ENCODE measurements around the gene PMCH. TPM values are rescaled to one million over a fixed set of nuclear protein-coding genes. Genes with fewer than 3 reads are reported as not detected.
A peak's percentile ranks its signal among the peaks of the same experiment; 100 is the strongest.
"Not testable (repeated sequence)": the region's sequence is repeated elsewhere in the genome, so short reads cannot be mapped to it uniquely, and the experiment has no call there.

The PMCH gene
- total RNA-seq, 1 donor from 2014 or later, result not detected

- Mint-ChIP-seq H3K27ac (ENCODE audit: unreplicated experiment) (peak overlapping the region; percentile 74), H3K27me3 (ENCODE audit: low read depth) (no peaks in the 10 kb centered on the region), H3K9me3 (ENCODE audit: low read depth) (no peaks in the 10 kb centered on the region), H3K4me3 (ENCODE audit: unreplicated experiment) (no peak overlapping the region), H3K4me1 (ENCODE audit: low read depth) (peaks cover 17% of the 10 kb centered on the region), H3K36me3 (ENCODE audit: low read depth) (no peaks in the 10 kb centered on the region)
- TF ChIP-seq CTCF (IDR thresholded peaks at IDR 0.05), result no peak
- DNase-seq (ENCODE audit: low spot score), result no peak
These were observed 25.7 kb downstream of the PMCH start for GRCh38 chr12:102171951-102172350.

- peak; percentile 81 for TF ChIP-seq CTCF (IDR thresholded peaks at IDR 0.05)
- DNase-seq (ENCODE audit: low spot score), result no peak
- H3K4me3 Mint-ChIP-seq (ENCODE audit: unreplicated experiment), result no peak overlapping the region
- H3K36me3 Mint-ChIP-seq (ENCODE audit: low read depth), result no peaks in the 10 kb centered on the region
- no peak overlapping the region for H3K27ac Mint-ChIP-seq (ENCODE audit: unreplicated experiment)
- no peaks in the 10 kb centered on the region for H3K27me3 Mint-ChIP-seq (ENCODE audit: low read depth)
- no peaks in the 10 kb centered on the region for H3K9me3 Mint-ChIP-seq (ENCODE audit: low read depth)
- H3K4me1 Mint-ChIP-seq (ENCODE audit: low read depth), result peaks cover 17% of the 10 kb centered on the region
These were observed 27.6 kb downstream of the PMCH start for GRCh38 chr12:102169922-102170621.

GRCh38 chr12:102167821-102168604, 29.6 kb downstream of the PMCH start:
- no peaks in the 10 kb centered on the region for H3K27me3 Mint-ChIP-seq (ENCODE audit: low read depth)
- H3K36me3 Mint-ChIP-seq (ENCODE audit: low read depth), result peaks cover 4% of the 10 kb centered on the region
- no peak for TF ChIP-seq CTCF (IDR thresholded peaks at IDR 0.05)
- H3K9me3 Mint-ChIP-seq (ENCODE audit: low read depth), result peaks cover 6% of the 10 kb centered on the region
- peaks cover 16% of the 10 kb centered on the region for H3K4me1 Mint-ChIP-seq (ENCODE audit: low read depth)
- H3K27ac Mint-ChIP-seq (ENCODE audit: unreplicated experiment), result no peak overlapping the region
- no peak overlapping the region for H3K4me3 Mint-ChIP-seq (ENCODE audit: unreplicated experiment)
- no peak for DNase-seq (ENCODE audit: low spot score)

- peaks cover 4% of the 10 kb centered on the region for H3K4me1 Mint-ChIP-seq (ENCODE audit: low read depth)
- no peaks in the 10 kb centered on the region for H3K27me3 Mint-ChIP-seq (ENCODE audit: low read depth)
- no peak overlapping the region for H3K4me3 Mint-ChIP-seq (ENCODE audit: unreplicated experiment)
- TF ChIP-seq CTCF (IDR thresholded peaks at IDR 0.05), result no peak
- DNase-seq (ENCODE audit: low spot score), result no peak
- H3K9me3 Mint-ChIP-seq (ENCODE audit: low read depth), result peaks cover 6% of the 10 kb centered on the region
- peaks cover 4% of the 10 kb centered on the region for H3K36me3 Mint-ChIP-seq (ENCODE audit: low read depth)
- no peak overlapping the region for H3K27ac Mint-ChIP-seq (ENCODE audit: unreplicated experiment)
These were observed 34.2 kb downstream of the PMCH start for GRCh38 chr12:102163383-102163782.

GRCh38 chr12:102155206-102155605, 42.4 kb downstream of the PMCH start:
- not testable (repeated sequence) for H3K27ac Mint-ChIP-seq (ENCODE audit: unreplicated experiment); H3K4me1 Mint-ChIP-seq (ENCODE audit: low read depth); H3K27me3 Mint-ChIP-seq (ENCODE audit: low read depth); H3K36me3 Mint-ChIP-seq (ENCODE audit: low read depth); H3K9me3 Mint-ChIP-seq (ENCODE audit: low read depth); DNase-seq (ENCODE audit: low spot score); H3K4me3 Mint-ChIP-seq (ENCODE audit: unreplicated experiment)

- not testable (repeated sequence) for H3K4me3 Mint-ChIP-seq (ENCODE audit: unreplicated experiment); H3K27ac Mint-ChIP-seq (ENCODE audit: unreplicated experiment); DNase-seq (ENCODE audit: low spot score); H3K9me3 Mint-ChIP-seq (ENCODE audit: low read depth); H3K27me3 Mint-ChIP-seq (ENCODE audit: low read depth); H3K36me3 Mint-ChIP-seq (ENCODE audit: low read depth)
- H3K4me1 Mint-ChIP-seq (ENCODE audit: low read depth), result peaks cover 16% of the 10 kb centered on the region
These were observed 50.5 kb downstream of the PMCH start for GRCh38 chr12:102147062-102147587.
